ENCODE results near the gene PDE4D.
A peak's percentile ranks its signal among the peaks of the same experiment; 100 is the strongest.

PDE4D gene

GRCh38 chr5:59285300-59286016 lies 608.1 kb downstream of the PDE4D start:
- H3K27ac ChIP-seq (ENCODE audit: low read length, poor library complexity, severe bottlenecking): no peak overlapping the region
- no peak overlapping the region for H2BK12ac ChIP-seq (ENCODE audit: low read length in 2 of 2)
- H3K14ac ChIP-seq (ENCODE audit: low read length in 2 of 2): no peak overlapping the region
- H3K9me3 ChIP-seq (ENCODE audit: control insufficient read depth, low read length): no peaks in the 10 kb centered on the region
- no peak overlapping the region for H2AK5ac ChIP-seq (ENCODE audit: low read length, severe bottlenecking)
- WGBS: 95% methylated on average over 4 of the region's 4 CpGs
- H3K36me3 ChIP-seq (ENCODE audit: control insufficient read depth in 1 of 2, insufficient read depth in 2 of 2, low read depth in 1 of 2, low read length in 2 of 2): no peaks in the 10 kb centered on the region
- no peak for DNase-seq
- H2BK120ac ChIP-seq (ENCODE audit: low read depth, low read length): no peak overlapping the region
- no peak overlapping the region for H3K9ac ChIP-seq (ENCODE audit: low read length)
- H3K4me3 ChIP-seq (ENCODE audit: insufficient read depth in 1 of 2, low read depth in 1 of 2, low read length in 2 of 2): no peak overlapping the region
- H2AFZ ChIP-seq (ENCODE audit: low read depth, low read length): no peak overlapping the region
- no peak overlapping the region for H4K91ac ChIP-seq (ENCODE audit: low read length)
- H3K4me1 ChIP-seq (ENCODE audit: control insufficient read depth, insufficient read depth, low read depth, low read length): peaks cover 2% of the 10 kb centered on the region
- no peak overlapping the region for H3K4ac ChIP-seq (ENCODE audit: low read depth in 1 of 2, low read length in 2 of 2)
- no peak overlapping the region for H2BK15ac ChIP-seq (ENCODE audit: low read depth, poor library complexity, severe bottlenecking)
- H3K18ac ChIP-seq (ENCODE audit: low read depth in 1 of 2, low read length in 2 of 2): no peak overlapping the region
- H2BK5ac ChIP-seq (ENCODE audit: low read depth, low read length, poor library complexity, severe bottlenecking): no peak overlapping the region
- H3K23ac ChIP-seq (ENCODE audit: low read length in 2 of 2): no peak overlapping the region
- no peaks in the 10 kb centered on the region for H3K27me3 ChIP-seq (ENCODE audit: control insufficient read depth in 1 of 2, insufficient read depth in 1 of 2, low read length in 2 of 2)
- H3K4me2 ChIP-seq (ENCODE audit: low read length, poor library complexity, severe bottlenecking): no peak overlapping the region
- peaks cover 5% of the 10 kb centered on the region for H3K79me1 ChIP-seq (replicated peaks; ENCODE audit: low read length, poor library complexity, severe bottlenecking)
- H4K8ac ChIP-seq (ENCODE audit: low read length): no peak overlapping the region

- Histone ChIP-seq H3K4me1 (ENCODE audit: control insufficient read depth, insufficient read depth, low read depth, low read length) (peaks cover 2% of the 10 kb centered on the region), H4K91ac (ENCODE audit: low read length) (no peak overlapping the region), H2BK12ac (ENCODE audit: low read length in 2 of 2) (no peak overlapping the region), H3K4me2 (ENCODE audit: low read length, poor library complexity, severe bottlenecking) (no peak overlapping the region), H2BK5ac (ENCODE audit: low read depth, low read length, poor library complexity, severe bottlenecking) (no peak overlapping the region), H3K9ac (ENCODE audit: low read length) (no peak overlapping the region), H3K23ac (ENCODE audit: low read length in 2 of 2) (no peak overlapping the region), H2BK120ac (ENCODE audit: low read depth, low read length) (no peak overlapping the region), H3K18ac (ENCODE audit: low read depth in 1 of 2, low read length in 2 of 2) (no peak overlapping the region), H3K4ac (ENCODE audit: low read depth in 1 of 2, low read length in 2 of 2) (no peak overlapping the region), H4K8ac (ENCODE audit: low read length) (no peak overlapping the region), H3K27me3 (ENCODE audit: control insufficient read depth in 1 of 2, insufficient read depth in 1 of 2, low read length in 2 of 2) (no peaks in the 10 kb centered on the region), H3K4me3 (ENCODE audit: insufficient read depth in 1 of 2, low read depth in 1 of 2, low read length in 2 of 2) (no peak overlapping the region), H3K79me1 (replicated peaks; ENCODE audit: low read length, poor library complexity, severe bottlenecking) (peaks cover 3% of the 10 kb centered on the region), H3K14ac (ENCODE audit: low read length in 2 of 2) (no peak overlapping the region), H3K36me3 (ENCODE audit: control insufficient read depth in 1 of 2, insufficient read depth in 2 of 2, low read depth in 1 of 2, low read length in 2 of 2) (no peaks in the 10 kb centered on the region), H3K27ac (ENCODE audit: low read length, poor library complexity, severe bottlenecking) (no peak overlapping the region), H2AFZ (ENCODE audit: low read depth, low read length) (no peak overlapping the region), H2AK5ac (ENCODE audit: low read length, severe bottlenecking) (no peak overlapping the region), H2BK15ac (ENCODE audit: low read depth, poor library complexity, severe bottlenecking) (no peak overlapping the region), H3K9me3 (ENCODE audit: control insufficient read depth, low read length) (no peaks in the 10 kb centered on the region)
- WGBS: no CpG with 5 or more reads among the region's 1 CpG
- no peak for DNase-seq
Observed at GRCh38 chr5:59282726-59283125, 610.8 kb downstream of the PDE4D start.

GRCh38 chr5:59279979-59280378 lies 613.5 kb downstream of the PDE4D start:
- H3K27ac ChIP-seq (ENCODE audit: low read length, poor library complexity, severe bottlenecking): no peak overlapping the region
- no CpG with 5 or more reads among the region's 2 CpGs for WGBS
- no peak overlapping the region for H2BK12ac ChIP-seq (ENCODE audit: low read length in 2 of 2)
- H3K36me3 ChIP-seq (ENCODE audit: control insufficient read depth in 1 of 2, insufficient read depth in 2 of 2, low read depth in 1 of 2, low read length in 2 of 2): no peaks in the 10 kb centered on the region
- no peak overlapping the region for H2BK120ac ChIP-seq (ENCODE audit: low read depth, low read length)
- H3K79me1 ChIP-seq (replicated peaks; ENCODE audit: low read length, poor library complexity, severe bottlenecking): no peaks in the 10 kb centered on the region
- no peak overlapping the region for H3K4ac ChIP-seq (ENCODE audit: low read depth in 1 of 2, low read length in 2 of 2)
- H2AFZ ChIP-seq (ENCODE audit: low read depth, low read length): no peak overlapping the region
- no peak overlapping the region for H3K14ac ChIP-seq (ENCODE audit: low read length in 2 of 2)
- H3K4me2 ChIP-seq (ENCODE audit: low read length, poor library complexity, severe bottlenecking): no peak overlapping the region
- no peak overlapping the region for H3K4me3 ChIP-seq (ENCODE audit: insufficient read depth in 1 of 2, low read depth in 1 of 2, low read length in 2 of 2)
- H3K9ac ChIP-seq (ENCODE audit: low read length): no peak overlapping the region
- H2BK15ac ChIP-seq (ENCODE audit: low read depth, poor library complexity, severe bottlenecking): no peak overlapping the region
- no peaks in the 10 kb centered on the region for H3K9me3 ChIP-seq (ENCODE audit: control insufficient read depth, low read length)
- no peak overlapping the region for H2BK5ac ChIP-seq (ENCODE audit: low read depth, low read length, poor library complexity, severe bottlenecking)
- no peak overlapping the region for H4K8ac ChIP-seq (ENCODE audit: low read length)
- no peaks in the 10 kb centered on the region for H3K27me3 ChIP-seq (ENCODE audit: control insufficient read depth in 1 of 2, insufficient read depth in 1 of 2, low read length in 2 of 2)
- H4K91ac ChIP-seq (ENCODE audit: low read length): no peak overlapping the region
- H3K23ac ChIP-seq (ENCODE audit: low read length in 2 of 2): no peak overlapping the region
- H3K18ac ChIP-seq (ENCODE audit: low read depth in 1 of 2, low read length in 2 of 2): no peak overlapping the region
- H2AK5ac ChIP-seq (ENCODE audit: low read length, severe bottlenecking): no peak overlapping the region
- no peak for DNase-seq
- H3K4me1 ChIP-seq (ENCODE audit: control insufficient read depth, insufficient read depth, low read depth, low read length): no peaks in the 10 kb centered on the region

GRCh38 chr5:59276917-59277372 lies 616.6 kb downstream of the PDE4D start:
- no peak overlapping the region for H2BK120ac ChIP-seq (ENCODE audit: low read depth, low read length)
- no peak overlapping the region for H3K23ac ChIP-seq (ENCODE audit: low read length in 2 of 2)
- no peak overlapping the region for H4K91ac ChIP-seq (ENCODE audit: low read length)
- H3K79me1 ChIP-seq (replicated peaks; ENCODE audit: low read length, poor library complexity, severe bottlenecking): no peaks in the 10 kb centered on the region
- H3K27ac ChIP-seq (ENCODE audit: low read length, poor library complexity, severe bottlenecking): no peak overlapping the region
- H3K9me3 ChIP-seq (ENCODE audit: control insufficient read depth, low read length): no peaks in the 10 kb centered on the region
- H4K8ac ChIP-seq (ENCODE audit: low read length): no peak overlapping the region
- no peak overlapping the region for H2BK12ac ChIP-seq (ENCODE audit: low read length in 2 of 2)
- H2BK5ac ChIP-seq (ENCODE audit: low read depth, low read length, poor library complexity, severe bottlenecking): no peak overlapping the region
- no peak overlapping the region for H3K4me3 ChIP-seq (ENCODE audit: insufficient read depth in 1 of 2, low read depth in 1 of 2, low read length in 2 of 2)
- H2AFZ ChIP-seq (ENCODE audit: low read depth, low read length): no peak overlapping the region
- no peak overlapping the region for H2AK5ac ChIP-seq (ENCODE audit: low read length, severe bottlenecking)
- peak; percentile 50 for DNase-seq
- H3K4me2 ChIP-seq (ENCODE audit: low read length, poor library complexity, severe bottlenecking): no peak overlapping the region
- 40% methylated on average over 5 of the region's 5 CpGs for WGBS
- H3K18ac ChIP-seq (ENCODE audit: low read depth in 1 of 2, low read length in 2 of 2): no peak overlapping the region
- no peaks in the 10 kb centered on the region for H3K36me3 ChIP-seq (ENCODE audit: control insufficient read depth in 1 of 2, insufficient read depth in 2 of 2, low read depth in 1 of 2, low read length in 2 of 2)
- H3K4ac ChIP-seq (ENCODE audit: low read depth in 1 of 2, low read length in 2 of 2): no peak overlapping the region
- H3K27me3 ChIP-seq (ENCODE audit: control insufficient read depth in 1 of 2, insufficient read depth in 1 of 2, low read length in 2 of 2): no peaks in the 10 kb centered on the region
- H3K4me1 ChIP-seq (ENCODE audit: control insufficient read depth, insufficient read depth, low read depth, low read length): no peaks in the 10 kb centered on the region
- no peak overlapping the region for H3K14ac ChIP-seq (ENCODE audit: low read length in 2 of 2)
- H2BK15ac ChIP-seq (ENCODE audit: low read depth, poor library complexity, severe bottlenecking): no peak overlapping the region
- no peak overlapping the region for H3K9ac ChIP-seq (ENCODE audit: low read length)

Data from mesenchymal stem cell (in vitro differentiated cells and primary cell).